RPMI8226 (cell line): Measurements from ENCODE around the gene NOD1.

Experiments
- DNase-seq: peaks from one replicate; pipeline ENCODE4 v3.0.0-alpha.2; 2015

NOD1 gene

GRCh38 chr7:30470163-30470770 is 8.3 kb downstream of the NOD1 start:
- DNase-seq, result no peak

- no peak for DNase-seq
Measured at GRCh38 chr7:30469303-30469702, 9.3 kb downstream of the NOD1 start.

- DNase-seq, result no peak
Measured at GRCh38 chr7:30468791-30469190, 9.8 kb downstream of the NOD1 start.

- peak; percentile 51 for DNase-seq
Measured at GRCh38 chr7:30468041-30468440, 10.5 kb downstream of the NOD1 start.

- DNase-seq, result peak; percentile 76
Measured at GRCh38 chr7:30467271-30467670, 11.3 kb downstream of the NOD1 start.

- peak; percentile 82 for DNase-seq
Measured at GRCh38 chr7:30466266-30466665, 12.3 kb downstream of the NOD1 start.

- DNase-seq, result peak; percentile 98
Measured at GRCh38 chr7:30465811-30466180, 12.8 kb downstream of the NOD1 start.

- DNase-seq, result peak; percentile 55
Measured at GRCh38 chr7:30465046-30465810, 13.4 kb downstream of the NOD1 start.

GRCh38 chr7:30464231-30464671 is 14.3 kb downstream of the NOD1 start:
- peak; percentile 33 for DNase-seq

- no peak for DNase-seq
Measured at GRCh38 chr7:30463405-30464145, 15.0 kb downstream of the NOD1 start.

- DNase-seq, result no peak
Measured at GRCh38 chr7:30462179-30462578, 16.4 kb downstream of the NOD1 start.

- DNase-seq, result no peak
Measured at GRCh38 chr7:30460246-30460633, 18.3 kb downstream of the NOD1 start.

- no peak for DNase-seq
Measured at GRCh38 chr7:30459591-30460245, 18.9 kb downstream of the NOD1 start.

- no peak for DNase-seq
Measured at GRCh38 chr7:30458311-30458710, 20.3 kb downstream of the NOD1 start.

- DNase-seq, result no peak
Measured at GRCh38 chr7:30453921-30454320, 24.7 kb downstream of the NOD1 start.

- DNase-seq, result no peak
Measured at GRCh38 chr7:30453016-30453415, 25.6 kb downstream of the NOD1 start.

GRCh38 chr7:30452280-30452930 is 26.2 kb downstream of the NOD1 start:
- DNase-seq, result no peak

GRCh38 chr7:30451539-30452279 is 26.9 kb downstream of the NOD1 start:
- DNase-seq, result no peak

GRCh38 chr7:30450983-30451497 is 27.5 kb downstream of the NOD1 start:
- no peak for DNase-seq

- no peak for DNase-seq
Measured at GRCh38 chr7:30450240-30450982, 28.2 kb downstream of the NOD1 start.
